ENCODE results near the gene ALK. TPM values are rescaled to one million over a fixed set of nuclear protein-coding genes. Genes with fewer than 3 reads are reported as not detected.

The ALK gene
- polyA plus RNA-seq, 2 donors, result 0.04 to 0.05 TPM

DNA sequence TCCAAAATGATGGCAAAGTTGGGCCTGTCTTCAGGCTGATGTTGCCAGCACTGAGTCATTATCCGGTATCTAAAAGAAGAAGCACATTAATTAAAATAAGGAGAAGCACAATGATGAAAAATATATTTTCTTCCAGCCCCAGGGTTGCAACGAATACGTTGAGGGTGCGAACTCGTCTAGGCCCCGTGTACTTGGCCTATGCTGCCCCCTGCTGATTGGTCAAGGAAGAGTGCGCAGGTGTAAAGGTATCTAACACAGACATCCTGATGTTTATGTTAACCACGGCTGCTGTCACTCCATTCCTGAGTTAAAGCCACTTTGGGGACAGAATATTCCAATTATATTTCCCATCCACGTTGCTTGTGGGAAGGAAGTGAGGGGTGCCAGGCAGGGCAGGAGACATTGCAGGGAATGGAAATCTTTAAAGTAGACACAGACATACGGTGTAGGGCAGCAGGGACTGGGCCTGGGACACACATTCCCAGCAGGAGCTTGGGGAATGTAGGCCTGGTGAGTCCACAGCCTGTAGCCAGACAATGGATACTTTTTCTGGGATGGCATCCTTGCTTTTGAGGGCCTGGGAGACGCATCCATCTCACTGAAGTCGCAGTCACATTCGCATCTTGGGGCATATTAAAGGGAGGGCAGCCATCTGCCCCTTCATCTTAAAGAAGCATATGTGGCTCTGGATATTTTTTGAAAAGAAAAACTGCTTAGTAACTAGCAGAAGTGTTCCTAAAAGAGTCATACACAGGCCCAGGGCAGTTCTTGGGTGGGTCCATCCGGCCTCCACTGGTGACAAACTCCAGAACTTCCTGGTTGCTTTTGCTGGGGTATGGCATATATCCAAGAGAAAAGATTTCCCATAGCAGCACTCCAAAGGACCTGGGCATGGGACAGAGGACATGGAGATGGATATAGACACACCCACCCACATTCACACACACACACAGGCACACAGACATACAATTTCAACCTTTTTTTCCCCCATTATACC is 724.3 kb downstream of the ALK start:
- WGBS, 2 donors, result 31 to 34% methylated on average over 14 of the region's 14 CpGs
- no peaks in the 10 kb centered on the region for H3K9me3 ChIP-seq (ENCODE audit: control insufficient read depth in 2 of 2, insufficient read depth in 1 of 2, low read depth in 1 of 2, low read length in 1 of 2)
- peaks cover 0 to 4% of the 10 kb centered on the region in 2 donors for H3K36me3 ChIP-seq (ENCODE audit: control insufficient read depth in 2 of 2, insufficient read depth in 2 of 2, low read length in 1 of 2)
- no peak overlapping the region for H3K4me3 ChIP-seq (ENCODE audit: low read depth in 1 of 2, low read length in 2 of 2)
- no peak overlapping the region for H3K27ac ChIP-seq (ENCODE audit: low read depth in 2 of 2, low read length in 1 of 2)
- H3K4me1 ChIP-seq (ENCODE audit: control insufficient read depth in 2 of 2, insufficient read depth in 2 of 2, low read length in 1 of 2), result no peaks in the 10 kb centered on the region
- no peaks in the 10 kb centered on the region for H3K27me3 ChIP-seq (ENCODE audit: control insufficient read depth in 1 of 2, insufficient read depth in 2 of 2, low read length in 2 of 2)

DNA sequence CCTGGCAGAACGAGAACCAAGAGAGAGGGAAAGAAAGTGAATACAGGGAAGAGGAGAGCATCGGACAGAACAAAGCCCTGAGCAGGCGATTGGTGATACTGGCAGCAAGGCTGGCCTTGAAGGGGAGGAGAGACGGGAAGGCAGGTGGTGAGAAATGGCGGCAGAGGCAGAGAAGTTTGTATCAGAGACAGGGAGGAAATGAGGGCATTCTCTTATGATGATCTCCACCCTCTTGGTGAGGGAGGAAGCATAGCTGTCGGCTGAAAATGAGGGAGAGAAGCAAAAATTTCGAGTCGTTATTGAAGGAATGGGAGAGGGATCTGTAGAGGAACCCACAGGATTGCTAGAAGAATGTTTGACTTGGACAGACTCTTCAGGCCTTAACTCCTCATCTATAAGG is 725.6 kb downstream of the ALK start:
- H3K36me3 ChIP-seq (ENCODE audit: control insufficient read depth in 2 of 2, insufficient read depth in 2 of 2, low read length in 1 of 2), result peaks cover 0 to 5% of the 10 kb centered on the region in 2 donors
- H3K27me3 ChIP-seq (ENCODE audit: control insufficient read depth in 1 of 2, insufficient read depth in 2 of 2, low read length in 2 of 2), result no peaks in the 10 kb centered on the region
- H3K27ac ChIP-seq (ENCODE audit: low read depth in 2 of 2, low read length in 1 of 2), result no peak overlapping the region
- no peak overlapping the region for H3K4me3 ChIP-seq (ENCODE audit: low read depth in 1 of 2, low read length in 2 of 2)
- 83% methylated on average over 8 of the region's 8 CpGs for WGBS, 2 donors
- H3K9me3 ChIP-seq (ENCODE audit: control insufficient read depth in 2 of 2, insufficient read depth in 1 of 2, low read depth in 1 of 2, low read length in 1 of 2), result no peaks in the 10 kb centered on the region
- H3K4me1 ChIP-seq (ENCODE audit: control insufficient read depth in 2 of 2, insufficient read depth in 2 of 2, low read length in 1 of 2), result no peaks in the 10 kb centered on the region

DNA sequence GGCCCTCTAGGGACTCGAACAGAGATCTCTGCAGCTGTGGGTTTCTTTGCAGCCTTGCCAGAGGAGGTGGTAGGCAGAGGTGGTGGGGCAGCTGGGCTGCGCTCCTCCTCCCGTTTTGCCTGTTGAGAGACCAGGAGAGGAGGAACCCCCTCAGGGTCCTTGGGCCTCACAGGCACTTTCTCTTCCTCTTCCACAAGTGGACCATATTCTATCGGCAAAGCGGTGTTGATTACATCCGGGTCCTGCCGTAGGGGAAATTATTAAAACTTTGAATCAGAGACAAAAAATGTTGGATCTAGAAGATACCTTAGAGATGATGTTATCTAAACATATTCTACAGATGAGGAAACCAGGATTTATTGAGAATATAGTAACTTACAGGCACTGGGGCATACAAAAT is 727.7 kb downstream of the ALK start:
- no peaks in the 10 kb centered on the region for H3K4me1 ChIP-seq (ENCODE audit: control insufficient read depth in 2 of 2, insufficient read depth in 2 of 2, low read length in 1 of 2)
- no peaks in the 10 kb centered on the region for H3K27me3 ChIP-seq (ENCODE audit: control insufficient read depth in 1 of 2, insufficient read depth in 2 of 2, low read length in 2 of 2)
- 85 to 88% methylated on average over 7 of the region's 7 CpGs for WGBS, 2 donors
- H3K4me3 ChIP-seq (ENCODE audit: low read depth in 1 of 2, low read length in 2 of 2), result no peak overlapping the region
- H3K36me3 ChIP-seq (ENCODE audit: control insufficient read depth in 2 of 2, insufficient read depth in 2 of 2, low read length in 1 of 2), result peaks cover 0 to 8% of the 10 kb centered on the region in 2 donors
- no peak overlapping the region for H3K27ac ChIP-seq (ENCODE audit: low read depth in 2 of 2, low read length in 1 of 2)
- H3K9me3 ChIP-seq (ENCODE audit: control insufficient read depth in 2 of 2, insufficient read depth in 1 of 2, low read depth in 1 of 2, low read length in 1 of 2), result no peaks in the 10 kb centered on the region

DNA sequence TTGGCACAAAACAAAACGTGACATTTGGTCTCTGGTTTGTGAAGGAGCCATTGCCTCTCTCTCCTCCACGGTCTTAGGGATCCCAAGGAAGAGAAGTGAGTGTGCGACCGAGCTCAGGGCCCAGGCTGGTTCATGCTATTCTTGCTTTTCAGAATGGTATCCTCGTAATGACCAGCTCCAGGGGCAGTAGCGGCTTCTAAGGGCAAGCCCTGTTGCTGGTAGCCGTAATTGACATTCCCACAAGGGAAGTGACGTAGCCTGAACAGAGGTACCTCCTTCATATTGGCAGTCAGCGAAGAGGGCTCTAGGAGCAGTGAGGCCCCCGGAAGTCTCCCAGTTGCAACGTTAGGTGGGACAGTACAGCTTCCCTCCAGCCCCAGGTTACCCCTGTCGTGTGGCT is 728.3 kb downstream of the ALK start:
- peaks cover 0 to 8% of the 10 kb centered on the region in 2 donors for H3K36me3 ChIP-seq (ENCODE audit: control insufficient read depth in 2 of 2, insufficient read depth in 2 of 2, low read length in 1 of 2)
- no peaks in the 10 kb centered on the region for H3K9me3 ChIP-seq (ENCODE audit: control insufficient read depth in 2 of 2, insufficient read depth in 1 of 2, low read depth in 1 of 2, low read length in 1 of 2)
- H3K27me3 ChIP-seq (ENCODE audit: control insufficient read depth in 1 of 2, insufficient read depth in 2 of 2, low read length in 2 of 2), result no peaks in the 10 kb centered on the region
- no peak overlapping the region for H3K4me3 ChIP-seq (ENCODE audit: low read depth in 1 of 2, low read length in 2 of 2)
- 86 to 90% methylated on average over 12 of the region's 12 CpGs for WGBS, 2 donors
- no peaks in the 10 kb centered on the region for H3K4me1 ChIP-seq (ENCODE audit: control insufficient read depth in 2 of 2, insufficient read depth in 2 of 2, low read length in 1 of 2)
- H3K27ac ChIP-seq (ENCODE audit: low read depth in 2 of 2, low read length in 1 of 2), result no peak overlapping the region

DNA sequence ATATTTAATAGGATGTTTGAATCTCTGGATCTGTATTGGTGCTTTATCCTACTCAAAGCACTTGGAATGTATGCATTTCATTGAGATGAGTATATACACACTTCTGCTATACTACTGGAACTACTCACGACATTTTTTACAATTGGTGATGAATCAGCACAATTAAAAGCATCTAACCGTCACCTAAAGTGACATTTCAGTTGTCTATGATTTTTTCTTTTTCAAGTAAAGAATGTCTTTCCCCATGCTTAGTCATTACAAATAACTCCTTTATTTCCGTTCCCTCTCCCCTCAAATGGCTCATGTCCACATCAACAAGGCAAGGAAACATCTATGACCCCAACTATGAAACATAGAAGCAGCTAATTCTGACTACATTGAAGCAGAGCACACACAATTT is 728.9 kb downstream of the ALK start:
- Histone ChIP-seq H3K27ac (ENCODE audit: low read depth in 2 of 2, low read length in 1 of 2) (no peak overlapping the region), H3K4me1 (ENCODE audit: control insufficient read depth in 2 of 2, insufficient read depth in 2 of 2, low read length in 1 of 2) (no peaks in the 10 kb centered on the region), H3K4me3 (ENCODE audit: low read depth in 1 of 2, low read length in 2 of 2) (no peak overlapping the region), H3K36me3 (ENCODE audit: control insufficient read depth in 2 of 2, insufficient read depth in 2 of 2, low read length in 1 of 2) (peaks cover 0 to 8% of the 10 kb centered on the region in 2 donors), H3K9me3 (ENCODE audit: control insufficient read depth in 2 of 2, insufficient read depth in 1 of 2, low read depth in 1 of 2, low read length in 1 of 2) (no peaks in the 10 kb centered on the region), H3K27me3 (ENCODE audit: control insufficient read depth in 1 of 2, insufficient read depth in 2 of 2, low read length in 2 of 2) (no peaks in the 10 kb centered on the region)
- WGBS, 2 donors, result 74 to 75% methylated on average over 3 of the region's 3 CpGs

DNA sequence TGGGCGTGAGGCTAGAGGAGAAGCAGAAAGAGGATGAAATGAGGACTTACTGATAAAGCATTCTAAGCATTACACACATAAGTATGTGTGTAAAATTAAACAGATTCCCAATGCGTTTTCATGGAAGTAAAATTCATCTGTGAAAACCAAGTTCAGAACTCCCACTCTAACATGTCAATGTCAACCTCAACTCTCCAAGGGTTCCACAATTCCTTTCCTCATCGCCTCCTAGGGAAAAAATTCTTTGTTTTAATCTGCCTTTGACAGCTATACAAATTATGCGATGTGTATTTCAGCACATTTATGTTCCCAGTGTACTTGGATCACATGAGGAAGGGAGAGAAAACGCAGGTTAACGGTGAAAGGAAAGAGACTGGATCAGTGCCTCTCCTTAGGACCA is 729.6 kb downstream of the ALK start:
- WGBS, 2 donors, result 94 to 96% methylated on average over 6 of the region's 6 CpGs
- Histone ChIP-seq H3K27ac (ENCODE audit: low read depth in 2 of 2, low read length in 1 of 2) (no peak overlapping the region), H3K9me3 (ENCODE audit: control insufficient read depth in 2 of 2, insufficient read depth in 1 of 2, low read depth in 1 of 2, low read length in 1 of 2) (no peaks in the 10 kb centered on the region), H3K4me3 (ENCODE audit: low read depth in 1 of 2, low read length in 2 of 2) (no peak overlapping the region), H3K4me1 (ENCODE audit: control insufficient read depth in 2 of 2, insufficient read depth in 2 of 2, low read length in 1 of 2) (no peaks in the 10 kb centered on the region), H3K36me3 (ENCODE audit: control insufficient read depth in 2 of 2, insufficient read depth in 2 of 2, low read length in 1 of 2) (peaks cover 0 to 8% of the 10 kb centered on the region in 2 donors), H3K27me3 (ENCODE audit: control insufficient read depth in 1 of 2, insufficient read depth in 2 of 2, low read length in 2 of 2) (no peaks in the 10 kb centered on the region)

DNA sequence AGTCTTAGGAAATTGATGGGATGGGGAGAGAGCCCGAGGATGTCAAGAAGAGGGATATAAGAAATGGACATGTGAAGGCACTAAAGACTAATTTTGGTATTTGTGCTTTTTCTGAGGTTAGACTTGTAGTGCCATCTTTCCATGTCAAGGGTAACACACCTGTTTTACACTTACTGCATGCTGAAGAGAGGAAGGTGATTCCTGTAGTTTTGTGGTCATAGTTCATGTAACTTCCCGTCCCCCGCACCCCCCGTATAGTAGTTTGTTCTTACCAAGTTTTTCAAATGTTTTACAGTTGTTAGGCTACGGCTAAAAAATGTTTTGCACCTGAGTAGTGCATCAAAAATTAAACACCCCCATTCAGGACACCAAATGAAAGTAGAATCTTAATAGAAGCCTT is 732.3 kb downstream of the ALK start:
- WGBS, 2 donors, result 88% methylated on average over 5 of the region's 5 CpGs
- Histone ChIP-seq H3K27me3 (ENCODE audit: control insufficient read depth in 1 of 2, insufficient read depth in 2 of 2, low read length in 2 of 2) (no peaks in the 10 kb centered on the region), H3K27ac (ENCODE audit: low read depth in 2 of 2, low read length in 1 of 2) (no peak overlapping the region), H3K4me1 (ENCODE audit: control insufficient read depth in 2 of 2, insufficient read depth in 2 of 2, low read length in 1 of 2) (no peaks in the 10 kb centered on the region), H3K4me3 (ENCODE audit: low read depth in 1 of 2, low read length in 2 of 2) (no peak overlapping the region), H3K36me3 (ENCODE audit: control insufficient read depth in 2 of 2, insufficient read depth in 2 of 2, low read length in 1 of 2) (peaks cover 6 to 8% of the 10 kb centered on the region in 2 donors), H3K9me3 (ENCODE audit: control insufficient read depth in 2 of 2, insufficient read depth in 1 of 2, low read depth in 1 of 2, low read length in 1 of 2) (no peaks in the 10 kb centered on the region)

DNA sequence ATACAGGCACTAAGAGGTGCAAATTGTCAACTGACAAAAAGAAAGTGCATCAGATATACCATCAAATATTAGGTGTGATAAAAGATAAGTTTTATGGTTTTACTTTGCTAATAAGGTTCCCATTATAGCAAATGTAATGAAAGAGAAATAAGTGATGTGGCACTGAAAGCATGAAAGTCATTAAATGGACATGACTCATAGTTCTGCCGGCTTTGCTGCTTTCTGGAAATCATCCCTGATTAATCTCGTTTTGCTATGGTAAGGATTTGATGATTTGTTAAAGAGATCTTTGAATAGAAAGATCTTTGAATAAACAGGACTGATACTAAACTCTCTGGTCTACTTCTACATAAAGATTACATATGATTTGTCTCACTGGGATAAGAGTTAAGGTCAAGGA is 733.5 kb downstream of the ALK start:
- Histone ChIP-seq H3K9me3 (ENCODE audit: control insufficient read depth in 2 of 2, insufficient read depth in 1 of 2, low read depth in 1 of 2, low read length in 1 of 2) (no peaks in the 10 kb centered on the region), H3K27me3 (ENCODE audit: control insufficient read depth in 1 of 2, insufficient read depth in 2 of 2, low read length in 2 of 2) (no peaks in the 10 kb centered on the region), H3K36me3 (ENCODE audit: control insufficient read depth in 2 of 2, insufficient read depth in 2 of 2, low read length in 1 of 2) (peaks cover 4 to 6% of the 10 kb centered on the region in 2 donors), H3K4me3 (ENCODE audit: low read depth in 1 of 2, low read length in 2 of 2) (no peak overlapping the region), H3K4me1 (ENCODE audit: control insufficient read depth in 2 of 2, insufficient read depth in 2 of 2, low read length in 1 of 2) (no peaks in the 10 kb centered on the region), H3K27ac (ENCODE audit: low read depth in 2 of 2, low read length in 1 of 2) (no peak overlapping the region)
- 21 to 42% methylated on average over 2 of the region's 2 CpGs for WGBS, 2 donors

DNA sequence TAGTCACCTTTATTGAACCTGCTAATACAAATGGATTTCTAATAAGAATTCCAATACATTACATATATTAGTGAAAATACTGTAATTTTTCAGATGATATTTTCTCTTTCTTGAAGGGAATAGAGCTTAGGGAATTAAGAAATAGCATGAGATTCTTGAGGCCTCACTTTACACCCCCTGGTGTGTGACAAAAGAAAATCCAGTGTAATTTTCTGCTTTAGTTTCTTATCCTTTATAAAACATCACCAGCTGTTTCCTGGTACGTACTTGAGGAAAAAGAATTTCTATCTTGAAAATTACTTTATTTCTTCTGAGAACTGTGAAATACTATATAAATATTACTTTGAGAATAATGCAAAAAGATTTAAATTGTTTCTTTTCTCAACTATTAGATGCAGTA is 734.6 kb downstream of the ALK start:
- Histone ChIP-seq H3K4me1 (ENCODE audit: control insufficient read depth in 2 of 2, insufficient read depth in 2 of 2, low read length in 1 of 2) (no peaks in the 10 kb centered on the region), H3K36me3 (ENCODE audit: control insufficient read depth in 2 of 2, insufficient read depth in 2 of 2, low read length in 1 of 2) (peaks cover 3 to 6% of the 10 kb centered on the region in 2 donors), H3K27me3 (ENCODE audit: control insufficient read depth in 1 of 2, insufficient read depth in 2 of 2, low read length in 2 of 2) (no peaks in the 10 kb centered on the region), H3K27ac (ENCODE audit: low read depth in 2 of 2, low read length in 1 of 2) (no peak overlapping the region), H3K9me3 (ENCODE audit: control insufficient read depth in 2 of 2, insufficient read depth in 1 of 2, low read depth in 1 of 2, low read length in 1 of 2) (no peaks in the 10 kb centered on the region), H3K4me3 (ENCODE audit: low read depth in 1 of 2, low read length in 2 of 2) (no peak overlapping the region)
- 93 to 96% methylated on average over 1 of the region's 1 CpG for WGBS, 2 donors

DNA sequence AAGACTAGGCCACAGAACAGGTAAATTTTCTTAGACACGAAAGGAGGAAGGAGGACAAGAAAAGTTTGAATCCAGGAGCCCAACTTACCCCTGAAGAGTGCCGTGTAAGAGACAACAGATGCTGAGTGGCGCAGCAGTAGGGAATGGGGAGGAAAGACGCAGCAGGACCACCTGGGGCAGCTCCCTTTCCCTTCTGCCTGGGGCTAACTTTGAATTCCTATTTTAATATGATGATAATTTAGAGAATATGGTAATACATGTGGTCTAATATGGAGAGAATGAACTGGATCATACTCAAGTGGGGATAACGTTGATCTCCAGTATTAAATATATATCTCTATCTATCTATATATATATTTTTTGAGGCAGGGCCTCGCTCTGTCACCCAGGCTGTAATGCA is 736.9 kb downstream of the ALK start:
- Histone ChIP-seq H3K4me1 (ENCODE audit: control insufficient read depth in 2 of 2, insufficient read depth in 2 of 2, low read length in 1 of 2) (no peaks in the 10 kb centered on the region), H3K36me3 (ENCODE audit: control insufficient read depth in 2 of 2, insufficient read depth in 2 of 2, low read length in 1 of 2) (peaks cover 4 to 6% of the 10 kb centered on the region in 2 donors), H3K27ac (ENCODE audit: low read depth in 2 of 2, low read length in 1 of 2) (no peak overlapping the region), H3K27me3 (ENCODE audit: control insufficient read depth in 1 of 2, insufficient read depth in 2 of 2, low read length in 2 of 2) (no peaks in the 10 kb centered on the region), H3K9me3 (ENCODE audit: control insufficient read depth in 2 of 2, insufficient read depth in 1 of 2, low read depth in 1 of 2, low read length in 1 of 2) (no peaks in the 10 kb centered on the region), H3K4me3 (ENCODE audit: low read depth in 1 of 2, low read length in 2 of 2) (no peak overlapping the region)
- 94 to 96% methylated on average over 6 of the region's 6 CpGs for WGBS, 2 donors

All from esophagus (tissue), 2 donors.